HG03565 (cell line): ENCODE measurements around the gene UNCX.
"Not testable (repeated sequence)": the region's sequence is repeated elsewhere in the genome, so short reads cannot be mapped to it uniquely, and the experiment has no call there.

Experiments used
- ATAC-seq: cut with Tn5 transposase; IDR thresholded peaks from one replicate; pipeline ENCODE4 v1.9.1; 2021; ENCODE audit warnings: mild to moderate bottlenecking, moderate library complexity; ENCODE audit not compliant: unreplicated experiment

The UNCX gene

DNA sequence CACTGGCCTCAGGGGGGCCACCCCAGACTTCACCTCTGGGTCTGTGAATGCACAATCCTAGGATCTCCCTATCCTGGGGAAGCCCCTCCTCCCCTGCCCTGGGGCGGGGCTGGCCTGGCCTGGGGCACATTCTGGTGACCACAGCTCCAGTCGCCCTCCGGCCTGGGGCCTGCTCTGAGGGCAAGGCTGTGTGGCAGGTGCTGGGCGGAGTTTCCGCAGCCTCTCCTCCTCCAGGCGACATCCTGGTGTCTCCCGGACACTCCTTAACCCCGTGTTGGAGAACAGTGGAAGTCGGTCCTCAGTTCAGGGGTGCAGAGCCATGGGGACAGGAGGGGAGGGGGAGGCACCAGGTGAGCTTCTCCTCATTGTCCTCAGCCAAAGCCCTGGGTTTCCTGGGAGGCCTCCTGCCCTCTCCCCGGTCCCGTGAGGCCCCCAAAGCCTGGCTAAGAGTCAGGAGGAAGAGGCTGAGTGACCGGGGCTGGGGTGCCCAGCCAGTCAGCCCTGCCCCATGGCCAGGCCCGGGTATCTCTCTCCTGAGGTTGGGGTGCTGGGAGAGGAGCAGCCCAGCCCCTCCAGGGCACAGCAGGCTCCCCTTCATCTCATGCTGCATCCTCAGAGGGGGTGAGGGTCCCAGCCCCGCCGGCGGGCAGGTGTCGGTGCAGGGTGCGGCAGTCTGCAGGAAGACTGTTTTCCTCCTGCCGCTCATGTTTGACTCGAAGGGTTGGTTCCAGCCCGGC lies 22.6 kb downstream of the UNCX start:
- ATAC-seq: no peak

DNA sequence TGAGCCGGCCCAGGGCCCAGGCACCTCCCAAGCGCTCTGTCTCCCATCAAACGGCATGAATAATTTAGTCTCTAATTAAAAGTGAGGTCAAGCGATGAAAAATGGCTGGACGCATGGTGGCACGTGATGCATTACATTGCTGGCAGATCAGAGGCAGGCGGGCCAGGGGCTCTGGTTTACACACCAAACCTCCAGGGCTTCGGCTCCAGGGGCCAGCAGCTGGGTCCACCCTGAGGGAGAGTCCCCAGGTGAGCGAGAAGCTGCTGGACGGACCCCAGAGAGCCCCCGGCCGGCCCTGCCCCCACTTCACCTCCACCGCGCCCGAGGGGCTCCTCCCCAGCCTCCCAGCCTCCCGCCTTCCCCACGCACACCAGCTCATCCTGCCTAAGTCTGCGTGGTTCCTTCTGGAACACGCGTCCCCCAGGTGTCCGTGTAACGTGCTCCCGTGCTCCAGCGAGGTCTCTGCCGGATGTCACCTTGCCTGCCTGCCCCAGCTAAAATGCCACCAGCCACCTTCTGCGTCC lies 23.2 kb downstream of the UNCX start:
- ATAC-seq: no peak

DNA sequence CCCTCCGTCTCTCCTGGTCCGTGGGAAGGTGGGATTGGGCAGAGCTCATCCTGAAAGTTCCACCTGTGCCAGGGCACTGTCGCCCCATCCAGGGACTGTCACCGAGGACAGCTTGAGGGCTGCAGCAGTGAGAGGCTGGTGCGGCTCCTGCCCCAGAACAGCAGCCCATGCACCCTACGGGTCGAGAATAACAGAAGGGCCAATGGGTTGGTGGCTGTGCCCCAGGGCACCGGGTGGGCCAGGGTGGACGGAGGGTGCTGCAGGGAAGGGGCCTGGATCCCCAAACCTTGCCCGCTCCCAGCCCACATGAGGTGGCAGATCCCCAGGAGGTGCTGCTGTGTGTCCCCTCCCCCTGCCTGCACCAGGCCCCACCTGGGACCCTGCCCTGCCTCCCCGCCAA lies 23.9 kb downstream of the UNCX start:
- no peak for ATAC-seq

DNA sequence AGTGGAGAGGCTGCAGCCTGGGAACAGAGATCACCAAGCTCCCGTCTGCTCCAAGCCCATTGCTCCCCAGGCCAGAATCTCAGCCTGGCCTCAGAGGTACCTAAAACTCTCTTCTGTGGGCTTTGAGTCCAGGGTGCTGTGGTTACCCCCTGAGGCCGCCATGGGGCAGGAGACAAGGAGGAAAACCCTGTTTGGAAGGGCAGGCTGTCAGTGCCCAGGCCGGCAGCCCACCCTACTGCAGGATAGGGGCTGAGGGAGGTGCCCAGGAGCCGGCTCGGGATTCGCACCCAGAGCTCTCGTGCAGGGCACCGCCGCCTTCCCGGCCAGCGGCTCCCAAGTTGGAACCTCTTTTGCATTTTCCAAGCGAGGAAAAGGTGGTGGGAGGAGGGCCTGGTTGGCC lies 24.5 kb downstream of the UNCX start:
- no peak for ATAC-seq

DNA sequence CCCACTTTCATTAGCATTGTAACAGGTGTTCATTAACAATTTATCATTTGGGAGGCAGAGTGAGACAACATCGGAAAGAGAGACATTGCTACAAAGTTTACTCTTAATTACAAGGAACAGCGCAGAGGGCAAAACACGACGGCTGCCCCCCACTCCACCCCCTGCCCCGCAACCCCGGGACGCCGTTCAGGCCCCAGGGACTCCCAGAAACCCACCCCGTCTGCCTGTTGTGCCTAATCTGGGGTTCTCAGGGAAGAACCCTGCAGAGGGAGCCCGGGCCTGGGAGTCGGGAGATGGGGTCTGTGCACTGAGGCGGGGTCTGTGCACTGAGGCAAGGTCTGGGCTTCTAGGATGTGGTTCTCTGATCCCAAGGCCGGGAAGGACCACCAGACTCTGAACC lies 25.2 kb downstream of the UNCX start:
- ATAC-seq: no peak

DNA sequence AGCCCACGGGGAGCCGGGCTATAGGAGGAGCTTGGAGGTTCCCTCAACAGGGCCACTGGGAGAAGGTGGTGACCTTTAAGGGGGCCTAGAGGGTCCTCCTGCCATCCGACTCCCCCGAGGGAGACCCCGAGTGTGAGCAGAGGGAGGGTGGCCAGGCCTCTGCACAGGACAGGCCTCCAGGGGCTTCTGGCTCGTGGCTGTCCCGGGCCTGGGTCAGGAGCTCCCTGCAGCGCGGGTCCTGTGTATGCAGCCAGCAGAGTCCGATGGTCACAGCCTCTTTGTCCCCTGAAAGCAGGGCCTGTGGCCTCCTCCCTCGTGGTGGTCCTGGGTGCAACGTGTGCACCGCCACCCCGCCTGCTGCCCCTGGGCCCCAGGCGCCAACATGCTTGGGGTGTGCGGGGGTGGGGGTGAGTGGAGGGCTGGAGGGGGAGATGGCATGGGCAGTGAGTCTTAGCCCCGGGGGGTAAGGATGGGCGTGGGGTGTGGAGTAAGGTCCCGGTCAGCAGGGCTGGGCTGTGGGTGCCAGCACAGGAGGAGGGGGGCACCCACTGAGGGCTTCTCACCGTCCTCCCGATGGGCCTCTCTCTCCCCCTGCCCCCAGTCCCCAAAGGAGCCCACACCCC lies 27.1 kb downstream of the UNCX start:
- no peak for ATAC-seq

DNA sequence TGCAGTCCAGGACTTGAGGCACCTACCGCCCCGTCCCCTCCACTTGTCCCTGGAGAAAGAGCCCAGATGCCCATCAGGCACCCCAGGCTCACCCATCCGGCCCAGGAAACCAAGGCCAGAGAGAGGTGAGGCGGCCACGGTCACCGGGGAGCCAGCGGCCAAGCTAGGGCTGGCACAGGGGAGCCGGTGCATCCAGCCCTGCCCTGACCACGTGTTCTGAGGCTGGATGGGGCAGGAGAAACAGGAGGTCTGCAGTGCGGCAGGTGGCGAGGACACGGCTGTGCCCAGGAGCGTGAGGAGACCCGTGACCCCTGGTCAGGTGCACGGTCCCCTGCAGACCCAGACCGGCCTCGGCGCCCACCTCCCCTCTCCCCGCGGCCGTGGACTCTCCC lies 27.6 kb downstream of the UNCX start:
- no peak for ATAC-seq

DNA sequence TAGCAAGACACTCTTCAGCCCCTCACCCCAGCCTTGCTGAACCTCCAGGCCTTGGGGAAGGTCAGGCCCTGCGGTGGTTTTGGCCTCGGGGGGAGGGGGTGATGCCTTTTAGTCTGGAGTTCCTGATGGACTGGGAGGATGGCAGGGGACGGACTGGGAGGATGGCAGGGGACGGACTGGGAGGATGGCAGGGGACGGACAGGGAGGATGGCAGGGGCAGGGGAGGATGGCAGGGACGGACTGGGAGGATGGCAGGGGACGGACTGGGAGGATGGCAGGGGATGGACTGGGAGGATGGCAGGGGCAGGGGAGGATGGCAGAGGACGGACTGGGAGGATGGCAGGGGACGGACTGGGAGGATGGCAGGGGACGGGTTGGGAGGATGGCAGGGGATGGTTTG lies 28.4 kb downstream of the UNCX start:
- not testable (repeated sequence) for ATAC-seq

DNA sequence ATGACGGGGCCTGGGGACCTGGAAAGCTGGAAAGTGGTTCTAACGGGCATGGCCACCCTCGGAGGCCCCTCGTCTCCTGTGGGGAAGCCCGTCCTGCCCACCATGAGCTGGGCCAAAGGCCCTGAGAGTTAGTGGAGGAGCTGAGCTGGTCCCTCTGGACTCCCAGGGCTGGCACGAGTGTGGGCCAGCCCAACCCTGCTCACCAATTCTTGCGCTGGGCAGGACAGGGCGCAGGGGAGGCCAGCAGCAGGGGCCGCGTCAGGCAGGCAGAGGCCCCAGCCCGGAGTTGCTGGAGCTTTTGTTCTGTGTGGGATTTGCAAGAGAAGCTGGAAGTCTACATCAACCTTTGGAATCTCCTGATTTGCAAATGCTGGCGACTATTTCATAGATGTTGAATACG lies 29.8 kb downstream of the UNCX start:
- ATAC-seq: no peak

DNA sequence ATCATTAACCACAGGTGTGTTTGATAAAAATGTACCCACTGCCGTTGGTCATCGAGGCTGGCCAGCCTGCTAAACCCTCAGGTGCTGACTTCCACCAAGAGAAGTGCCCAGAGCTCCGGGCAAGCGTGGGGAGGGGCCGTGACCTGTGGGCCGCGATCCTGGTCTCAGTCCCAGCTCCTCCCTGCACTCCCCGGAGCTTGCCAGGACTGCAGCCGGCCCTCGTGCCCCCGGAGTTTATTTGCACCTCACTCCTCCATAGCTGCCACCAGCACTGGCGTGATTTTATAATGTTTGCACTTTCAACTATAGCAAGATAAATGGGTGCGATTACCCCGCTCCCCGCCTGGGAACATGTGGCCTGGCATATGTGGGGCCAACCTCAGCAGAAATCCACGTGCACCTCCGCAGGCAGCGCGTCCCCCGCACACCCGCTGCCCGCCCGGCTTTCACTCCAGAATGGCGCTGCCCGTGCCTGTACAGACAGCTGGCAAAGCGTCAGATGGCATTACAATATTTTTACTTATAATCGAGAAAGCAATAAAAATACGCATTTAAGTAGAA lies 30.8 kb downstream of the UNCX start:
- ATAC-seq: no peak

DNA sequence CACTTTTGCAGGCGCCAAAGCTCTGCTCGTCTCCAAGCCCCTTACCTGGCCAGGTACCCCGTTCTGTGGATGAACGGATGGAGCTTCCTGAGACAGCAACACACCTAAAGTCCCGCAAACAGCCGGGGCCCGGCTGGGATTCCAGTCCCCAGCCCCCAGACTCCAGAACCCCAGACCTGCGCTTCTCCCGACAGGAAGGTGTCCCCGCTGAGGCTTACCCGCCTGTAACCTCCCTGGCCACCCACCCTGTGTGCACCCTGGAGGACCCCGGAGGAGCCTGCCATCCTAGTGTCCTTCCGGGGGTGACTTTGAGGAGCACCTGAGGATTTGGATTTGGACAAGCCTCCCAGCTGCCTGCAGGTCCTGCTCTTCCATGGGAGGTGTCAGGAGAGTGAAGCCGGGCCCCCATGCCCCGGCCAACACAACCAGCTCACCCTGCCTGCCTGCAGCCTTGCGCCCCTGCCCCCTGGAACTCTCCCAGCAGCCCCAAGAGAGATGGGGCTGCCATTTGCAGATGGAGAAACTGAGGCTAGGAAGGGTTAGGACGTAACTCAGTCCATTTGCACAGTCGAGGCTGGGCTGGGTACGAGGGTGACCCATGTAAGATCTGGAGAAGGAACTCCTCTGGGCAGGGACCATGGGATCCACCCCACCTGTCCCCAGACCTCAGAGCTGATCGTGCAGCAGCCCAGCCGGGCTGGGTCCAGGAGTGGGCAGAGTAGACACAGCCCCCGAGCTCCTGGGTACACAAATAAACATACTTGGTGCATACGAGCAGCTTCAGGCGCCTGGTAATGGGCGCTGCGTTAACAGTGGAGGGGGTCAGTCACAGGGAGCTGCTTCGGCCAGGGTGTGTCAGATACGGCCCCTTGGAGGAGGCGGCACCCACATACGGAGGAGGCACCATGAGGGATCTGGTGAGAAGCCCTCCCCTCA lies 31.9 kb downstream of the UNCX start:
- no peak for ATAC-seq

DNA sequence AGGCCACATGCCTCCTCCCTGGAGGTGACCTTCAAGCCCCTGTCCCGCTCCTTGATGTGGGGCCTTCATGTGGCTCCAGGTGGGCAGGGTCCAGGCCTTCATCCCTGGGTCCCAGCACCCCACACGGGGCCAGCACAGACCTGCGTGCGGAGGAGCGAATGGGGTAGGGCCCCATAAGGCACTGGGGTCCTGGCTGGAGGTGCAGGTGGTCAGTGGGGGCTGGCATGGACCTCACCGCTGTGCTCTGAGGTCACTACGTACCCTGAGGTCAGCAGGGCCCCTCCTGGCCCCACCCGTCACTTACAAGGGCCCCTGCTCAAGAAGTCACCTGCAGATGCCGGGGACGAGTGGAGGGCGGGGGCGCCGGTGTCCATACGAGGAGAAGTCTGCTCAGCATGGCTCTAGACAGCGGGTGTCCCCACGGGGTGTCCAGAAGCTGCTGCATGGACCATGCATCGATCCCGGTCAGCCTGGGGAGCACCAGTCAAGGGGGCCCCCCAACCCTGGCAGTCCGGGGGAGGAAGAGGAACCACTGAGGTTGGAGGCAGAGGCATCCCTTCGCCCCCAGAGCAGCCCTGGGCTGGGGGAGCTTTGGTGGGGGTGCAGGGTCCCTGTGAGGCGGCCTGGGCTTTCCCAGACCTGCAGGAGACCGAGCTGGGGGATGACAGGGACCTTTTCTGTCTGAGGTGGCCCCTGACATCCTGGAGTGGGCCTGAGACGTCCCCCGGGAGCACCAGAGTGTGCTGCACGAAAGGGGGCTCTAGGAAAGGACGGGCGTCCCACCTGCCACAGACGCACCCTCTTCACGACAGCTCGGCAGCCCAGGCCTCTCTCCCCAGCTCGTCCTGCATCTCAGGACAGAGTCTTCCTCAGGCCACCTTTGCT lies 34.6 kb downstream of the UNCX start:
- ATAC-seq: no peak

DNA sequence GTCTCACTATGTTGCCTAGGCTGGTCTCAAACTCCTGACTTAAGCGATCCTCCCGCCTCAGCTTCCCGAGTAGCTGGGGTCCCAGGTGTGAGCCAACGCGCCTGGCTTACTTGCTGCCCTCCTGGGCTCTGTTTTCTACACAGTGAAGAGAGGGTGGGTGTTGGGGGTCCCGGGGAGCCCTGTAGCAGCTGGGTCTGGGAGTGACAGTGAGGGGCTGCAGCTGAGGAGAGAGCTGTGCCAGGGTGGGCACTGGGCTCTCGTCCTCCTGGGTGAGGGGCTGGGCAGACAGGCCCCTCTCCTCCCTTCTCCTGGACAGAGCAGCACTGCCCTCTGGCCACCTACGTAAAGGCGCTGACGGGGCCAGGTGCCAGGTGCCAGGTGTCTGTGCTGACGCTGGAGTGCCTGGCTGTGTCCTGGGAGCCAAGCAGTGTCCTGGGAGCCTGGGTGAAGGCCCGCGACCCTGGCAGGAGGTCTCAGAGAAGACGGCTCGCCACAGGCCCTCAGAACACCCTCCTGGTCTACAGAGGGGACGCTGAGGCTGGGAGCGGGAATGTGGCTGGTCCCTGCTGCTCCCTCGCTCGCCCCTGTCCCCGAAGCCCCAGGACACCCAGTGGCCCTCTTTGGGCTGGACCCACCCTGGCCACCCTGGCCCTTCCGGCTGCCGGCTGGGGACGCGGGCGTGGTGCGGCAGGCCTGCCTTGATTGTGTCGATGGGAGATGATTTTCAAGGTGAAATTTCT lies 35.6 kb downstream of the UNCX start:
- ATAC-seq: no peak

DNA sequence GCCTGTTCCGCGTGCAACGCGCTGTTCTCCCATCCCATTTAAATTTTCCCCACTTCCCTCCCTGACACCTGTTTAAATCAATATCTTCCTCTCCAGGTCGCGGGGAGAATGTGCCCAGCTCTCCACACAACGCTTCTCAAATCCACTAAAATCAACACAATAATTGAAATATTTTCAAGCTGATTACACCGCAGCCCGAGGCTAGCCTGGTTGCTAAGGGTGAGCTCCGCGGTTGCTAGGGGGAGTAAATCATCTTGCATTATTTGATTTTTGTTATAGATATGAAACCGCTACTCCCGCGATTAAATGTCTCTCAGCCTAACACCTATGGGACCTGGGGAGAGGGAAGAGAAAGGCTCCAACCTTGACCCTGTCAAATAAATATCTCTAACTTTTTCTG lies 36.2 kb downstream of the UNCX start:
- ATAC-seq: no peak

DNA sequence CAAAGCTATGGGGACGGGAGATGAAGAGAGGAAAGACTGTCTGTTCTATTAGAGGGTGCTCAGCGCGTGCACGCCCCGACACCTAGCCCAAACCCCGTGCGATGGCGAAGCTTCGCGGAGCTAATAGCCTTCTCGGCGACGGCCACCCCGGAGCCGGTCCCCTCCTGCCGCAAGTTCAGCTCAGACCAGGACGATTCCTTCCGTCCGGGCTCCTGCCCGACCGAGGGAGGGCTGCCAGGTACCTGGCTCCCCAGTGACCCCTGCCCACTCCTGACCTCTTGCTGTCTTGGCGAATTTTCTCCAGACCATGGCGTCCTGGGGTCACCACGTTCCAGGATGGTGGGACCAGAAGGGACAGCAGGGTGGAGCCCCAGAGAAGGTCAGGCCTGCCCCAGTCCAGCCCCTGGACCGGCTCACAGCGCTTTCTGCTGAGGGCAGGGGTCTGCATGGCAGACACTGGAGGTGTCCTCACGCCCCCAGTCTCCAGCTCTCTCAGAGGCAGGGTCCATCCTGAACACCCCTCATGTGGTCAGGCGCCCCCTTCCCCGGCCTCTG lies 36.7 kb downstream of the UNCX start:
- no peak for ATAC-seq

DNA sequence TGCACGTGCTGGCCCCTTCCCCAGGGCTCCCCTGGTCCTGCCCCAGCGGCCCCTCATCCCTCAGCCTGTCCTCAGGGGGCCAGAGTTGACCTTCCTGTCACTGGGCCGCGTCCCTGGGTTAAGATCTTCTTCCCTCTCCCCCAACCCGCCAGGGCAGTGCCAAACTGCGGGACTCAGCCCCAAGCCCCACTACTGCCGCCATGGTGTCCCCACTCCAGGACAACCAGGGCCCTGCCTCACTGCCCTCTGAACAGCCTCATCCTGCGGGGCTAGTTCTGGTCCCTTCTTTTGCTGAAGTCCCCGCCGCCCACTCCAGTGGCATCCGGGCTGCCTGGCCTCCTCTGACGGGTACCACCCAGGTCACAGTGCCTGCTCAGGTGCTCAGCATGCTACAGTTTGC lies 37.5 kb downstream of the UNCX start:
- no peak for ATAC-seq

DNA sequence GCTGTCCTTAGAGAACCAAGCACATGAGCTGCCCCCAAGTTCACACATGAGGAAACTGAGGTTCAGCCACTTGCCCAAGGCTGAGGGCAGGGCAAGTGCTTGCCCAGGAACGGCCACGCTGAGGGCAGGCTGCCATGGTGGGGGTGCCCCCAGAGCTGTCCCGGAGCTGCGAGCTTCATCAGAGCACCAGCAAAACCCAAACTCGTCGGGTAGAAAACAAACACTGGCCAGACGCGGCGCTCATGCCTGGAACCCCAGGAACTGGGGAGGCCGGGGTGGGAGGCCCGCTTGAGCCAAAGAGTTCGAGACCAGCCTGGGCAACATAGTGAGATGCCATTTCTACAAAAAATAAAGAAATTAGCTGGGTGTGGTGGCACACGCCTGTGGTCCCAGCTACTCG lies 38.4 kb downstream of the UNCX start:
- ATAC-seq: no peak

DNA sequence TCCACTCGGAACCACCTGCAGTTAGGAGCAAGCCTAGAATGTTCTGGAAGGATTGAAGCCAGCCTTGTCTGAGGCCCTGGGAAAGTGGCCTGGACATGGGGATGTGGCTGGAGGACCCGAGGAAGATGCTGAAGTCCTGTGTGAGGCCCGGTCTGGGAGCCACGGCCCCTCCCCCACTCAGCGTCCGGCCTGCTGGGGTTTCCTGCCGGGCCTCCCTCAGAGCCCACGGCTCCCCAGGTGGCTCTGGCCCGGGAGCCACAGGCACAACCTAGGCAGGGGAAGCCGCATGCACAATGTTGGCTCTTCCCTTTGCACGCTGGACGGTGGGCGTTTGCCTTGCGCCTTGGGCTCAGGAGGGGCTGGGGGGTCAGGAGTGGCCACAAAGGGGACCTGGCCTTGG lies 39.0 kb downstream of the UNCX start:
- no peak for ATAC-seq

DNA sequence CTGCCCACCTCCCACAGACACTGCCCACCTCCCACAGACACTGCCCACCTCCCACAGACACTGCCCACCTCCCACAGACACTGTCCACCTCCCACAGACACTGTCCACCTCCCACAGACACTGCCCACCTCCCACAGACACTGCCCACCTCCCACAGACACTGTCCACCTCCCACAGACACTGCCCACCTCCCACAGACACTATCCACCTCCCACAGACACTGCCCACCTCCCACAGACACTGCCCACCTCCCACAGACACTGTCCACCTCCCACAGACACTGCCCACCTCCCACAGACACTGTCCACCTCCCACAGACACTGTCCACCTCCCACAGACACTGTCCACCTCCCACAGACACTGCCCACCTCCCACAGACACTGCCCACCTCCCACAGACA lies 39.5 kb downstream of the UNCX start:
- not testable (repeated sequence) for ATAC-seq
